GM23338 (cell line): ENCODE results near the gene CDC73. TPM values are rescaled to one million over a fixed set of nuclear protein-coding genes. Genes with fewer than 3 reads are reported as not detected.
A peak's percentile ranks its signal among the peaks of the same experiment; 100 is the strongest.

Experiments used
- ATAC-seq: fragments of 200-7000 bp; cut with Tn5 transposase; 3 replicates; pipeline ENCODE4 v1.9.1; 2020
- DNase-seq: peaks from one replicate; pipeline ENCODE4 v3.0.0-alpha.2; 2015; ENCODE audit warnings: low spot score
- H2AFZ ChIP-seq: fragments of 200-600 bp; sonication (generic); 2 replicates; pipeline ENCODE4 v1.8.0; 2016; ENCODE audit warnings: antibody characterized with exemption, mild to moderate bottlenecking, moderate library complexity
- H3F3A ChIP-seq: fragments of 200-600 bp; sonication (generic); replicated peaks from 2 replicates; pipeline ENCODE4 v1.8.0; 2017; ENCODE audit warnings: antibody characterized with exemption, mixed run types, low read depth
- H3K27ac ChIP-seq: fragments of 200-600 bp; sonication (generic); 2 replicates; pipeline ENCODE4 v1.6.1; 2016; ENCODE audit warnings: low read depth
- H3K27me3 ChIP-seq: fragments of 200-600 bp; sonication (generic); 2 replicates; pipeline ENCODE4 v1.8.0; 2016; ENCODE audit warnings: mild to moderate bottlenecking, mixed run types, moderate library complexity; ENCODE audit not compliant: insufficient read depth
- H3K36me3 ChIP-seq: fragments of 200-600 bp; sonication (generic); 2 replicates; pipeline ENCODE4 v1.8.0; 2016; ENCODE audit warnings: mild to moderate bottlenecking; ENCODE audit not compliant: insufficient read depth
- H3K4me1 ChIP-seq: fragments of 200-600 bp; sonication (generic); 2 replicates; pipeline ENCODE4 v1.8.0; 2016; ENCODE audit warnings: mild to moderate bottlenecking, moderate library complexity; ENCODE audit not compliant: insufficient read depth
- H3K4me2 ChIP-seq: fragments of 200-600 bp; sonication (generic); 2 replicates; pipeline ENCODE4 v1.7.1; 2017; ENCODE audit warnings: mixed run types
- H3K4me3 ChIP-seq: fragments of 200-600 bp; sonication (generic); 2 replicates; pipeline ENCODE4 v1.6.1; 2016; ENCODE audit warnings: mixed run types
- H3K79me2 ChIP-seq: fragments of 200-600 bp; sonication (generic); replicated peaks from 2 replicates; pipeline ENCODE4 v1.8.0; 2017; ENCODE audit warnings: mild to moderate bottlenecking; ENCODE audit not compliant: insufficient read depth
- H3K9me2 ChIP-seq: fragments of 200-600 bp; sonication (generic); 2 replicates; pipeline ENCODE4 v1.8.0; 2017; ENCODE audit not compliant: insufficient read depth
- H4K20me1 ChIP-seq: fragments of 200-600 bp; sonication (generic); replicated peaks from 2 replicates; pipeline ENCODE4 v1.8.0; 2017; ENCODE audit warnings: mild to moderate bottlenecking; ENCODE audit not compliant: insufficient read depth
- H3K27ac Mint-ChIP-seq: 2 replicates; pipeline ENCODE4 v1.8.0; 2020; ENCODE audit warnings: inconsistent platforms, mild to moderate bottlenecking, moderate library complexity, mixed read lengths
- H3K27me3 Mint-ChIP-seq: 3 replicates; pipeline ENCODE4 v1.8.0; 2022; ENCODE audit warnings: low read depth, mild to moderate bottlenecking, moderate library complexity, mixed read lengths, inconsistent platforms; ENCODE audit not compliant: insufficient read depth, poor library complexity
- H3K36me3 Mint-ChIP-seq: 3 replicates; pipeline ENCODE4 v1.8.0; 2021; ENCODE audit warnings: low read depth, mild to moderate bottlenecking, inconsistent platforms, moderate library complexity, mixed read lengths
- H3K4me1 Mint-ChIP-seq: 3 replicates; pipeline ENCODE4 v1.8.0; 2020; ENCODE audit warnings: mild to moderate bottlenecking, inconsistent platforms, mixed read lengths
- H3K4me3 Mint-ChIP-seq: 3 replicates; pipeline ENCODE4 v1.8.0; 2021; ENCODE audit warnings: moderate library complexity, mild to moderate bottlenecking, inconsistent platforms, mixed read lengths
- H3K9me3 Mint-ChIP-seq: 3 replicates; pipeline ENCODE4 v1.8.0; 2020; ENCODE audit warnings: moderate library complexity, mild to moderate bottlenecking, inconsistent platforms, mixed read lengths
- CREB1 ChIP-seq: fragments of 250-450 bp; sonication (Bioruptor Pico); IDR thresholded peaks from 2 replicates; pipeline ENCODE4 v1.5.0; 2020; ENCODE audit warnings: low read depth, mild to moderate bottlenecking, moderate library complexity
- EZH2 ChIP-seq: fragments of 200-600 bp; sonication (generic); IDR thresholded peaks from one replicate; pipeline ENCODE4 v1.8.0; 2017; ENCODE audit warnings: antibody characterized with exemption, mild to moderate bottlenecking, low read depth; ENCODE audit not compliant: unreplicated experiment
- EZH2phosphoT487 ChIP-seq: fragments of 200-600 bp; sonication (generic); IDR thresholded peaks from one replicate; pipeline ENCODE4 v1.8.1; 2018; ENCODE audit warnings: antibody characterized with exemption; ENCODE audit not compliant: unreplicated experiment
- JUNB ChIP-seq: IDR thresholded peaks from one replicate; pipeline ENCODE4 v1.6.1; 2016; ENCODE audit warnings: antibody characterized with exemption; ENCODE audit not compliant: unreplicated experiment
- NANOG ChIP-seq: IDR thresholded peaks from 2 replicates; pipeline ENCODE4 v1.6.1; 2016; ENCODE audit warnings: antibody characterized with exemption, borderline replicate concordance
- POLR2AphosphoS5 ChIP-seq: IDR thresholded peaks from 2 replicates; pipeline ENCODE4 v1.6.1; 2016; ENCODE audit warnings: antibody characterized with exemption, low read depth
- REST ChIP-seq: IDR thresholded peaks from one replicate; pipeline ENCODE4 v1.6.1; 2018; ENCODE audit warnings: antibody characterized with exemption; ENCODE audit not compliant: unreplicated experiment
- STAT1 ChIP-seq: IDR thresholded peaks from one replicate; pipeline ENCODE4 v1.6.1; 2016; ENCODE audit warnings: antibody characterized with exemption; ENCODE audit not compliant: unreplicated experiment
- ZNF114 ChIP-seq: fragments of 250-450 bp; sonication (Bioruptor Pico); IDR thresholded peaks from 2 replicates; pipeline ENCODE4 v1.5.0; 2020; ENCODE audit warnings: mild to moderate bottlenecking, moderate library complexity
- ZNF331 ChIP-seq: fragments of 250-450 bp; sonication (Bioruptor Pico); IDR thresholded peaks from 2 replicates; pipeline ENCODE4 v1.5.0; 2020; ENCODE audit warnings: low read depth, mild to moderate bottlenecking, moderate library complexity
- ZNF462 ChIP-seq: fragments of 250-450 bp; sonication (Bioruptor Pico); IDR thresholded peaks from 2 replicates; pipeline ENCODE4 v1.5.0; 2020; ENCODE audit warnings: mild to moderate bottlenecking, moderate library complexity
- polyA plus RNA-seq: library from polyadenylated mRNA; unstranded; fragments of >200 nt; fragmentation: Nextera tagmentation; extraction: Ambion mirVana; gene quantifications from 2 replicates; pipeline ENCODE4 v1.2.1, GENCODE V29; 2016
- total RNA-seq: library from RNA; depleted of rRNA; stranded (reverse); fragments of >200 nt; shearing (Covaris generic); gene quantifications from 2 replicates; pipeline ENCODE4 v1.2.3, GENCODE V29; 2014
- TF ChIP-seq, protein P1 (sequence below): IDR thresholded peaks from 2 replicates; pipeline ENCODE4 v1.6.1; 2016; ENCODE audit warnings: antibody characterized with exemption
- TF ChIP-seq, protein P2 (sequence below), 2 experiments: fragments of 200-600 bp in 1 of 2; sonication (generic) in 1 of 2; conservative IDR thresholded peaks; 2 replicates each; pipeline versions ENCODE4 v1.5.1 to v1.6.1; 2016 to 2017; ENCODE audit warnings: antibody characterized with exemption in 2 of 2, low read depth in 2 of 2, mild to moderate bottlenecking in 2 of 2, moderate library complexity in 1 of 2

Gene CDC73
- total and polyA plus RNA-seq, 2 experiments from 2014 or later = 40.4 to 63.2 TPM

DNA sequence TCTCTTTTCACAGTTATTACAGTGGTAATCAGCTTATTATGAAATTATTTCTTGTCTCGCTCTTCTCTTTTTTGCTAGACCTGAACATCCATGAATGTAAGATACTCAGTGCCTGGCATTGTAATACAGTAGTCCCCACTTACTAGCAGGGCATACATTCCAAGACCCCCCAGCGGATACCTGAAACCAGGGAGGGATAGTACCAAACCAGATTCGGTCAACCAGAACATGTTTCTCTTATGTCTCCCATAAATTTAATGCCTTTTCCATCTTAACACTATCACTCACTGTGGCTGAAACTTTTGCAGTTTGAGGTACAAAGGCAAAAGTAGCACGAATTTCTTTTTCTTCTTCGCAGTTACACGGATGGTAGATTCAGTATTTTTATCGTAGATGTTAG lies 89.2 kb downstream of the CDC73 start:
- Mint-ChIP-seq H3K27ac (0 out of 2 replicates have a peak overlapping the region, but pooled peaks have one; percentile 21), H3K27me3 (peaks cover 2% of the 10 kb centered on the region), H3K36me3 (peaks cover 40% of the 10 kb centered on the region), H3K9me3 (peaks cover 2% of the 10 kb centered on the region; the same call in 1 of the 3 replicates), H3K4me1 (peaks cover 17% of the 10 kb centered on the region), H3K4me3 (no peak overlapping the region)
- ATAC-seq (no peak), DNase-seq (no peak)
- no peak overlapping the region for H3K4me2 ChIP-seq
- H3K27me3 ChIP-seq = no peaks in the 10 kb centered on the region
- H3F3A ChIP-seq = no peaks in the 10 kb centered on the region
- no peaks in the 10 kb centered on the region for H3K9me2 ChIP-seq
- H3K4me1 ChIP-seq = peaks cover 8% of the 10 kb centered on the region
- H3K79me2 ChIP-seq = peaks cover 12% of the 10 kb centered on the region
- TF ChIP-seq NANOG (no peak), JUNB (no peak), ZNF114 (CRISPR knock-in tag) (no peak), ZNF462 (CRISPR knock-in tag) (no peak), STAT1 (no peak), ZNF331 (CRISPR knock-in tag) (no peak), REST (no peak), POLR2AphosphoS5 (no peak), EZH2 (no peak), CREB1 (CRISPR knock-in tag) (no peak), EZH2phosphoT487 (no peak)
- TF ChIP-seq, protein P1, sequence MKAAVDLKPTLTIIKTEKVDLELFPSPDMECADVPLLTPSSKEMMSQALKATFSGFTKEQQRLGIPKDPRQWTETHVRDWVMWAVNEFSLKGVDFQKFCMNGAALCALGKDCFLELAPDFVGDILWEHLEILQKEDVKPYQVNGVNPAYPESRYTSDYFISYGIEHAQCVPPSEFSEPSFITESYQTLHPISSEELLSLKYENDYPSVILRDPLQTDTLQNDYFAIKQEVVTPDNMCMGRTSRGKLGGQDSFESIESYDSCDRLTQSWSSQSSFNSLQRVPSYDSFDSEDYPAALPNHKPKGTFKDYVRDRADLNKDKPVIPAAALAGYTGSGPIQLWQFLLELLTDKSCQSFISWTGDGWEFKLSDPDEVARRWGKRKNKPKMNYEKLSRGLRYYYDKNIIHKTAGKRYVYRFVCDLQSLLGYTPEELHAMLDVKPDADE = no peak
- TF ChIP-seq, protein P2, sequence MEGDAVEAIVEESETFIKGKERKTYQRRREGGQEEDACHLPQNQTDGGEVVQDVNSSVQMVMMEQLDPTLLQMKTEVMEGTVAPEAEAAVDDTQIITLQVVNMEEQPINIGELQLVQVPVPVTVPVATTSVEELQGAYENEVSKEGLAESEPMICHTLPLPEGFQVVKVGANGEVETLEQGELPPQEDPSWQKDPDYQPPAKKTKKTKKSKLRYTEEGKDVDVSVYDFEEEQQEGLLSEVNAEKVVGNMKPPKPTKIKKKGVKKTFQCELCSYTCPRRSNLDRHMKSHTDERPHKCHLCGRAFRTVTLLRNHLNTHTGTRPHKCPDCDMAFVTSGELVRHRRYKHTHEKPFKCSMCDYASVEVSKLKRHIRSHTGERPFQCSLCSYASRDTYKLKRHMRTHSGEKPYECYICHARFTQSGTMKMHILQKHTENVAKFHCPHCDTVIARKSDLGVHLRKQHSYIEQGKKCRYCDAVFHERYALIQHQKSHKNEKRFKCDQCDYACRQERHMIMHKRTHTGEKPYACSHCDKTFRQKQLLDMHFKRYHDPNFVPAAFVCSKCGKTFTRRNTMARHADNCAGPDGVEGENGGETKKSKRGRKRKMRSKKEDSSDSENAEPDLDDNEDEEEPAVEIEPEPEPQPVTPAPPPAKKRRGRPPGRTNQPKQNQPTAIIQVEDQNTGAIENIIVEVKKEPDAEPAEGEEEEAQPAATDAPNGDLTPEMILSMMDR (conservative IDR thresholded peaks at IDR 0.05; ENCODE audit: low read depth in 2 of 2) = no peak
- no peak overlapping the region for H3K27ac ChIP-seq
- no peak overlapping the region for H3K4me3 ChIP-seq
- H4K20me1 ChIP-seq = no peaks in the 10 kb centered on the region; the same call in 1 of the 2 replicates
- H2AFZ ChIP-seq = no peak overlapping the region
- H3K36me3 ChIP-seq = no peaks in the 10 kb centered on the region; the same call in 1 of the 2 replicates
